Dedifferentiated amniotic fluid mesenchymal stem cell (primary cell): ENCODE measurements around the gene SLC2A11.
"Not testable (repeated sequence)": the region's sequence is repeated elsewhere in the genome, so short reads cannot be mapped to it uniquely, and the experiment has no call there.

Source experiments
- DNase-seq: peaks from one replicate; pipeline ENCODE4 v3.0.0-alpha.2; 2016; ENCODE audit errors: extremely low spot score

Gene SLC2A11

DNA sequence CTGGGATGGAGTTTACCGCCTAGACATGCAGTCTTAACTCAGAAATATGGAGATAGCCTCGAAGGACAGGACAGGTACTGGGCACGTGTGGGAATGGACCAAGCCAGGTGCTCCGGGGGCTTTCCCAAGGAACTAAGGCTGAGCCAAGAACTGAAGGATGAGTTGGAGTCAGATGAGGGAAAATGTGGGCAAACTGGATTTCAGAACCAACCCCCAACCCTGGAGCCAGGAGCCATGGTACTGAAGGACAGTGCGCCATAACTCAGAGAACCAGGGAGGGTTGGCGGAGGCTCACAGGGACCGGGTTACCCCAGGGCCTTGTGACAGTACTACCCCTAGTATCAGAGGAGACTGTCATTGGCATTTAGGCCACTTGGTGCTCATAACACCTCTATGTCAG lies 34.1 kb downstream of the SLC2A11 start:
- DNase-seq: no peak

DNA sequence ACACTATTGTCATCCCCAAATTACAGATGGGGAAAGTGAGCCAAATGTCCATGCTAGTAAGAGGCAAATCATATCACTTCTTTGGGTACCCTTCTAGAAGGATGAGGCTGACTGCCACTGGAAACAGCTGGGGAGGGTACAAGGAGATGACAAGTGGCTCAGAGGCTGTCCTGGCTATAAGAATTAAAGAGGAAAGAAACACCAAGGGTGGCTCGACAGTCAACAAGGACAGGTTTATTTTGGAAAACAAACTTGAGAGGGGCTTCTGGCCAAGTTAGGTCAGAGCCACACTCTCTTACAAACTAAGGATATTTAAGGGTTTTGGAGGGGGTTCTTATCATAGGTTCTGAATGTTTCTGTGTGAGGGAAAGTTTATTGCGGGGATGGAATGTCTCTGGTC lies 34.5 kb downstream of the SLC2A11 start:
- no peak for DNase-seq

DNA sequence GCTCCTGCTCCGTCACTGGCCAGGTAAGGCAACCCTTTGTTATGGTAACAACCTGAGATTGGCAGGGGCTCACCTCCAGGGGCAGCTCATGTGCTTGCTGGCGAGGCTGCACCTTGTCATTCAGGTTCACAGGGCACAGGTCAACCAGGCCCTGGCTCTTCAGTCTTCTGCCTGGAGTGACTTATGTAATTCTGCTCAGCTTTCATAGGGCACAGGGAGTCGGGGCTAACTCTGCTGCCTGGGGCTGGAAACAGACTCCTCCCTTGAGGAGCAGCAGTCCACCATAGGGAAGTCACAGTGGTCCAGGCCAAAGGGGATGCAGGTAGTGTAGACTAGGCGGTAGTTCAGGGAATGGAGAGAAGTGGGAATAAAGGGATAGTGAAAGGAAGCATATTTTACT lies 35.0 kb downstream of the SLC2A11 start:
- no peak for DNase-seq

DNA sequence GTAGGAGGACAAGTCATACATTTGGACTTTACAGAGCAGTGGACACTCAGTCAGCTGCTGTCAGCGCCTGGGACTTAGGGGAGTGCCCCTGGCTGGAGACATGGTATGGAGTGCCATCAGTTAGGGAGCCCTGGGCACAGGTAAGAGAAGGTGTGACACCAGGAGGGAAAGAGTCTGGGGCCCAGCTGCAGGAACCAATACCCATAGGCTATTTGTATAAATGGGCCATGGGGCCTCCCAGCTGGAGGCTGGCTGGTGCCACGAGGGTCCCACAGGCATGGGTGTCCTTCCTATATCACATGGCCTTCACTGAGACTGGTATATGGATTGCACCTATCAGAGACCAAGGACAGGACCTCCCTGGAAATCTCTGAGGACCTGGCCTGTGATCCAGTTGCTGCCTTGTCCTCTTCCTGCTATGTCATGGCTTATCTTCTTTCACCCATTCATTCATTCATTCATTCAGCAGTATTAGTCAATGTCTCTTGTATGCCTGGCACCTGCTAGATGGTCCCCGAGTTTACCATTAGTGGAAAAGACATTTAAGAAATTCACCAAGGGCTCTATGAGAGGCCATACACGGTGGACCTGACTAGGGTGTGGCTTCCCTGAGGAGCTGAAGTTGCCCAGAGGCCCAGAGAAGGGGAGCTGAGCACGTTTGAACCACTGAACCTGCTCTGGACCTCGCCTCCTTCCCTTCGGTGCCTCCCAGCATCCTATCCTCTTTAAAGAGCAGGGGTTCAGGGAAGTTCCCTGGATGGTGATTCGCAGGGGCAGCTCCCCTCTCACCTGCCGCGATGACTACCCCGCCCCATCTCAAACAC lies 35.7 kb downstream of the SLC2A11 start:
- no peak for DNase-seq

DNA sequence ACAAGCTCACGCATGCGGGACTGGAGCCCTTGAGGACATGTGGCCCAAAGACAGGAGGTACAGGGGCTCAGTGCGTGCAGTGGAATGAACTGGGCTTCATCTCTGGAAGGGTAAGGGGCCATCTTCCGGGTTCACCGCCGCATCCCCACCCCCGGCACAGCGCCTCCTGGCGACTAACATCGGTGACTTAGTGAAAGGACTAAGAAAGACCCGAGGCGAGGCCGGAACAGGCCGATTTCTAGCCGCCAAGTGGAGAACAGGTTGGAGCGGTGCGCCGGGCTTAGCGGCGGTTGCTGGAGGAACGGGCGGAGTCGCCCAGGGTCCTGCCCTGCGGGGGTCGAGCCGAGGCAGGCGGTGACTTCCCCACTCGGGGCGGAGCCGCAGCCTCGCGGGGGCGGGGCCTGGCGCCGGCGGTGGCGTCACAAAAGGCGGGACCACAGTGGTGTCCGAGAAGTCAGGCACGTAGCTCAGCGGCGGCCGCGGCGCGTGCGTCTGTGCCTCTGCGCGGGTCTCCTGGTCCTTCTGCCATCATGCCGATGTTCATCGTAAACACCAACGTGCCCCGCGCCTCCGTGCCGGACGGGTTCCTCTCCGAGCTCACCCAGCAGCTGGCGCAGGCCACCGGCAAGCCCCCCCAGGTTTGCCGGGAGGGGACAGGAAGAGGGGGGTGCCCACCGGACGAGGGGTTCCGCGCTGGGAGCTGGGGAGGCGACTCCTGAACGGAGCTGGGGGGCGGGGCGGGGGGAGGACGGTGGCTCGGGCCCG lies 36.5 kb downstream of the SLC2A11 start, which contains the start of gene MIF:
Gene MIF (plus strand): TSS at position 439 of the 765 bp plus-strand sequence. CDS start 92 bp downstream, at position 531.
- DNase-seq: peak; percentile 79

DNA sequence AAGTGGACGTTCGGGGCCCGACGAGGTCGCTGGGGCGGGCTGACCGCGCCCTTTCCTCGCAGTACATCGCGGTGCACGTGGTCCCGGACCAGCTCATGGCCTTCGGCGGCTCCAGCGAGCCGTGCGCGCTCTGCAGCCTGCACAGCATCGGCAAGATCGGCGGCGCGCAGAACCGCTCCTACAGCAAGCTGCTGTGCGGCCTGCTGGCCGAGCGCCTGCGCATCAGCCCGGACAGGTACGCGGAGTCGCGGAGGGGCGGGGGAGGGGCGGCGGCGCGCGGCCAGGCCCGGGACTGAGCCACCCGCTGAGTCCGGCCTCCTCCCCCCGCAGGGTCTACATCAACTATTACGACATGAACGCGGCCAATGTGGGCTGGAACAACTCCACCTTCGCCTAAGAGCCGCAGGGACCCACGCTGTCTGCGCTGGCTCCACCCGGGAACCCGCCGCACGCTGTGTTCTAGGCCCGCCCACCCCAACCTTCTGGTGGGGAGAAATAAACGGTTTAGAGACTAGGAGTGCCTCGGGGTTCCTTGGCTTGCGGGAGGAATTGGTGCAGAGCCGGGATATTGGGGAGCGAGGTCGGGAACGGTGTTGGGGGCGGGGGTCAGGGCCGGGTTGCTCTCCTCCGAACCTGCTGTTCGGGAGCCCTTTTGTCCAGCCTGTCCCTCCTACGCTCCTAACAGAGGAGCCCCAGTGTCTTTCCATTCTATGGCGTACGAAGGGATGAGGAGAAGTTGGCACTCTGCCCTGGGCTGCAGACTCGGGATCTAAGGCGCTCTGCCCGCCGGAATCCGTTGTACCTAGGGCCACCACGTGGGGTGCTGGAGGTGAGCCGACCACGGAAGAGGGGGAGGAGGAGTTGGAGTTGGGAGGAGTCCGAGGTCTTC lies 37.3 kb downstream of the SLC2A11 start:
- peak; percentile 24 for DNase-seq

DNA sequence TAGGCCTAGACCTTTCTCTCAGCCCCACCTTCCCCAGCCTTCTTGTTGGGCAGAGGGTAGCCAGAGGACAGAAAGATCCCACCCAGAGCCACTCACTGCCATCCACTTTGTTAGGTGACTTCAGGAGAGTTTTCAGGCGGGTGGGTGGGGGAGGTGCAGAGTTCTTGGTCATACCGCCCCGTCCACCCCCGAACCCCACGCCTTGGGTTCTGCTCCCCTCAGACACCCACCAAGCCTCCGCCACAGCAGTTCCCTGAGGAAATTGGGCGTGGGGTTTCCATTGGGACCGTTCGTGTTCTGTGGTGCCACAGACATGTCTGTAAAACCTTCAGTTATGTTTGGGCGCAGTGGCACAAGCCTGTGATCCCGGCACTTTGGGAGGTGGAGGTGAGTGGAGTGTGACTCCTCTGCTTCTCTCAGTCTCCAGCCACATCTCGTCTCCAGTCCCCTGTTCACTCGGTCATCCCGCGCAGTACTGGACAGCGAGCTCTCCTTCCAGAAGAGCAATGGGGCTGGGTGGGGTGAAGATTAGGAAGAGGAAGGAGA lies 38.0 kb downstream of the SLC2A11 start:
- no peak for DNase-seq

DNA sequence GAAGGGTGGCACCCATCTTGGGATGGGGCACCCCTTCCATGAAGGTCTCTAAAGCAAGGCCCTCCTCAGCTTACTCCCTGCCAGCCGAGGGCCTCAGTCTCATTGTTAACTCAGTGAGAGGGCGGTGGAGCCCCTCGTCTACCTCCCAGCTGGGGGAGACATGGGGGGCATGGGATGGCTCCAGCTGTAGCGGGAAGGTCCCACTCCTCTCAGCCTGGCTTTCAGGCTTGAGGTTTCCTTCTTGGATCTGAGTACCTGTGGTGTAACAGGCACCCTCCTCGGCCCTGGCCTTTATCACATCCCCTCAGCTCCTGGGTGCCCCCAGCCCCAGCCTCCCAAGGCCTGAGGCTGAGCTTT lies 38.5 kb downstream of the SLC2A11 start:
- no peak for DNase-seq

DNA sequence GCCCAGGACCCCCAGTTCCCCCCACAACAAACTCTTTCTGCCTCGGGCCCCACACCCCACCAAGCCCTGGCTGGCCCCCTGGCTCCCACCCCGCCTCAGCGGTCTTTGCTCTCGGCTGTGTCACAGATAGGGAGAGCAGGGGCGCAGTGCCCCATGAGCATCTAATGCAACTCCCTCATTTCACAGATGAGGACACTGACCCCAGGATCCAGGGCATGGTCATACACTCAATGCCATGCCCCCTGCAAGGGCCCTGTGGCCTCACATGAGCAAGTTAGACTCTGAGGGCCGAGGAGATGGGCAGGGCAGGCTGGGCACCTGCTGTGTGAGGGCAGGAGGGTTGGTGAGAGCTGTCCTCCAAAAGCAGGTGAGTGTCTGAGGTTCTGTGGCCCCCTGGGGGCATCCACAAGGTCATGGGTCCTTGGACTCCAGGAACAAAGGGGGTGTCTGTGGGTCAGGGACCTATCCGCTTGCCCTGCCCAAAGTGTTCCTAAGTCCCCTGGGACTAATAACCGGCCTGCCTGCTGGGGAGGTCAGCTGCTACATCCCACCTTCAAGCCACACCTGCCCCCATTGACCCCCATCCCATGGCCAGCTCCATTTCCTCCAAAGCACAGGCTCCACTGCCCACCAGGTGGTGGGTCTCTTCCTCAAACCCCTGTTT lies 39.0 kb downstream of the SLC2A11 start:
- DNase-seq: no peak

DNA sequence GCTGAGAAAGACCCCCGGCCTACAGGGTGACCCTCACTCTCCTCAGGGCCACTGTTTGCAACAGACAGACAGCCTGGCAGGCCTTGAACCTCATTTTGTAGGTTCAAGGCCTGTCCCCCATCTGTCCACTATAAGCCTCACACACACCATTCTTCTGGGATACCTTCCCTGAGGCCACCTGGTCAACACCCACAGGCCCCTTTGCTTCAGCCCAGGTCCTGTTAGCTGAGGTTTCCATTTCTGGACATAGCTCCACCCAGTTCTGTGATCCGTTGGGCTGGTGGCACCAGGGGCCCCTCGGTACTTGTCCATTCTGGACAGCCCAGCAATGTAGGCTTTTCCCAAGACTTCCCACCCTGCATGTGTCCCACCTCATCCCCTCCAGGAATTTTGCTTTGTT lies 39.6 kb downstream of the SLC2A11 start:
- DNase-seq: no peak

DNA sequence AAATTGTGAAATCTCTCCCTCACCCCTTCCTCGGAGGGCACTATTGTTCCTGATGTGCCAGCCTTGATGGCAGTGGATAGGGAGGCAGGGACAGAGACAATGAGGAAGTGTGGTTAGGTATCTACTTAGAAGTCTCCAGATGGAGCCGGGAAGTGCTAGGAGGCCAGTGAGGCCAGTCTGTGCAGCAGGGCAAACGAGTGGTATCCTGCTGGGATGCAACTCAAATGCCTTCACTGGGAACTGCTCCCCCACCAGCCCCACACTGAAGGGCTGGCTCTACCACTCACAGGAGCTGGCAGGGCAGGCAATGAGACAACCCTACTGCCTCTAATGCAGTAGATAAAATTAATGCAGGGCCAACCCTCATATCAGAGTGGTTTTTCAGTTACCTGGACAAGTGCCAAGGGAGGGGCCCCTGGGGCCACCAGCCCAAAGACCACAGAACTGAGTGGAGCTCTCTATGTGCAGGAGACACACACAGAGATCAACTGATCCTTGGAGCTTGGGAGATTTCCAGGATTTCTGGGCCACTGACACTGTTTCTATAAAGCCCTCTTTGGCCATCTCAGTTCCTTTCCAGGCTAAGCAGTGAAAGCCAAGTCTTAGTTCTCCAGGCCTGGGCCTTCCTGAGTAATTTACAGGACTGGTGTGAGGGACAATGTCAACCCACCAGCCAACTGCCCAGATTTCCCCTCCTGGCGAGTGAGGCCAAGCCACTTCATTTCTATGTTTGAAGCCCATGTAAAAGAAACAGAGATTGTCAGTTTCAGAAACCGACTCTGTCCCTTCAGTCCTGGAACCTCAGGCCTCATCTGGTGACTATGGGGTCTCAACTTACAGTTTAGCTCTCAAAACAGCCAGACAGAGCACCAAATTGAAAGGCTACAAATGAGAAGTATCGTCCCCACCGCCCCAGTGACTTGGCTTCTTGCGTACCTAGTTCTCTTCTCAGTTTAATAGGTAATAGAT lies 40.6 kb downstream of the SLC2A11 start:
- DNase-seq: no peak

DNA sequence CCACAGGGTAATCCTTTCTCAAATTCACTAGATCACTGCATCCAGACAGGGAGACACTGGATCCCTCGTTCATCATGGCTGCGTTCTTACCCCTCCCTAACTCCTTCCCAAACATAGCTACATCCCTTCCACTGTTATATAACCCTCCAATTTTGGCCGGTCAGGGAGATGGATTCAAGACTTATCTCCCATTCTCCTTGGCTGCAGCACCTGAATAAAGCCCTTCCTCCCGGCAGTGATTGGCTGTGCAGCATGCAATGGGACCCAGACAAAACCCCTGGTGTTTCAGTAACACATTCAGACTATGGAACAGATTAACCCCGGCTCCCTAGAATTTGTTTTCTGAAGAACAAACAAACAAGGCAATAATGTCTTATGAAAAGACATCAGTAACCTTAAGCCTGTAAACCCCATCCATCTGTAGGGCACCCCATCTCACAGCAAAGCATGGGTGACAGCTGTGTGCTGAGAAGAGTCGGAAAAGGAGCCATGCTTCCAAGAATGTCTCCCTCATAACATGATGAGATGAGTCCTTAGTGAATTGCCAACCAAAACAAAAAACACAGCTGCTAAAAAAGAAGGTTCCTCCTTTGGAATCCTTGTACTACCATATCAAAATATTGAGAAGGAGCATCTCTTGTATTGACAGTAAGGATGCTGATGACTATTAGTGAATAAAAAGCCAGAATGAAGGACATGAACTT lies 41.5 kb downstream of the SLC2A11 start:
- no peak for DNase-seq

DNA sequence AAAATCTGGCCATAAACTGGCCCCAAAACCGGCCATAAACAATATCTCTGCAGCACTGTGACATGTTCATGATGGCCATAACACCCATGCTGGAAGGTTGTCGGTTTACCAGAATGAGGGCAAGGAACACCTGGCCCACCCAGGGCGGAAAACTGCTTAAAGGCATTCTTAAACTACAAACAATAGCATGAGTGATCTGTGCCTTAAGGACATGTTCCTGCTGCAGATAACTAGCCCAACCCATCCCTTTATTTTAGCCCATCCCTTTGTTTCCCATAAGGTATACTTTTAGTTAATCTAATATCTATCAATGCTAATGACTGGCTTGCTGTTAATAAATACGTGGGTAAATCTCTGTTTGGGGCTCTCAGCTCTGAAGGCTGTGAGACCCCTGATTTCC lies 42.6 kb downstream of the SLC2A11 start:
- not testable (repeated sequence) for DNase-seq

DNA sequence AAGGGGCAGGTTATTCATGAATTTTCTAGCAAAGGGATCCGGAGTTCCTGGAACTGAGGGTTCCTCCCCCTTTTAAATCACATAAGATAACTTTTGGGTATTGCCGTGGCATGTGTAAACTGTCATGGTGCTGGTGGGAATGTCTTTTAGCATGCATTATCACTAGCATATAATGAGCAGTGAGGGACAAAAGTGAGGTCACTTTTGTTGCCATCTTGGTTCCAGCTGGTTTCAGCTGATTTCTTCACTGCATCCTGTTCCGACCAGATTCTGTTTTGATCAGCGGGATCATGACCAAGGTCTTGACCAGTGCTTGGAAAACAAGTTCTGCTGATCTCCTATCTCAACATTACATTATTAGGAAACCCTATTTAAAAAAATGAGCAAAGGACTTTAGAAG lies 43.9 kb downstream of the SLC2A11 start:
- DNase-seq: no peak

DNA sequence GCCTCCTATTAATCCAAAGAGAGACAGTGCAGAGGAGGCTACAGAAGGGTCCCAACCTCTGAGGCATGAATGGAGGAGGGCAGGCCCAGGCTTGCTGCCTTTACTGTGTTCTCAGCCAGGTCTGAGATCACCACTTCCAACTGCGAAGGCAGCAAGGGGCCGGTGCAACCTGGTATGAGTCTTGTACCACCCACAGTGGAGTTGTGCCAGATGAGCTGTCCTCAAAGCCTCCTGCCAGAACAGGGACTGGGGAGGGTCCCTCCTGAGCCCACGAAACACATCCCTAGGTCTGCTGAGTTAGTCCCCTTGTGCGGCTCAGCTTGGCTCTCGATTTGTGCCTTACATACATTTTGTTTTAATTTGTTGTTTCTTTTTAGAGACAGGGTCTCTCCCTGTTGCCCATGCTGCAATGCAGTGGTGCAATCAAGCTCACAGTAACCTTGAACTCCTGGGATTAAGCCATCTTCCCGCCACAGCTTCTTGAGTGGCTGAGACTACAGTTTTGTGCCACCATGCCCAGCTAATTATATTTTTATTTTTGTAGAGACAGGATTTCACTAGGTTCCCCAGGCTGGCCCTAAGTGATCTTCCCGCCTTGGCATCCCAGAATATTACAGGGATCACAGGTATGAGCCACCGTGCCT lies 45.8 kb downstream of the SLC2A11 start:
- no peak for DNase-seq

DNA sequence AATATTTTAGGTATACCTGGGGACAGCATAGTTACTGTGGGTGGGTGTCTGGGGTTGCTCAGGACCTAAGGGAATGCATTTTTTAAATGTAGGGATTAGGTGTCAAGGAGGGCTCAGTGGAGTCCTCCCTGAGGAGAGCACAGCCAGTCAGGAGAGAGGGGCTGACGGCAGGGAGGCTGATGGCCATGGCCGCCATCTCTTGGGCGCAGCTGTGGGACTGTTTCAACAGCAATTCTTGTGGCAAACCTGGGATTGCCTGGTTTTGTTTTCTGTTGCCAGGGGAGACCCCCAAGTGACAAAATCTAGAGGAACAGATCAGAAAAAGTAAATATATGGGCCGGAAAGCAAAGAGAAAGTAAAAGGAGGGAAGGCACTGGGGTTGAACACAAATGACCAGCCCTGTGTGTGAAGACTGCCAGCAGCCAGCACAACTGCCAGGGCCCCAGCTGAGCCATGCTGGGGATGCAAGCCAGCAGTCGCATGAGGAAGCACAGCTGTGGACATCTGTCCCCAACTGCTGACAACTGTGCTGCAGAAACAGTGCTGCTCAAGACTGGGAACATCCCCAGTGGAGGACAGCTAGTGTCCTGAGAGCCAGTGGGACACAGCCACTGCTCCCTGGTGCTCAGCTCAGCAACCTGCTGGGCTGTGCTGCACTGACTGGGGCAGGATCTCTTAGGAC lies 47.0 kb downstream of the SLC2A11 start:
- no peak for DNase-seq

DNA sequence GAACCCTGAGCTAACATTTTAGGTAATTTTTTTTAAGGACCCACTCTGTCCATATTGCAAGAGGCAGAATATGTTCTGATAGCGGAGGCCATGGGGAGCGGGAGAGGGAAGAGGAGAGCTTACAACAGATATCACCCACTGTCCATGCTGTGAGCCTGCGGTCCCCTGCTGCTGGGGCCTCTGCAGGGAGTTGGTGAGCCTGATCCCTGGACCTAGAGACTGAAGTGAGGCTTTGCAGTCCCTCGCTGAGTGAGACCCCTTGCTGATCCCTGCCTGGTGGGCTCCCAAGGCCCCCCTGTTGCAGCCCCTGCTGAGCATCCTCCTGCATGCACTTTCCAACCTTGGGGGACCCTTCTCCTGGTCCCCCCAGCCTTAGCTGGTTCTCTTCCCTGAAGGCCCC lies 49.0 kb downstream of the SLC2A11 start:
- DNase-seq: no peak

DNA sequence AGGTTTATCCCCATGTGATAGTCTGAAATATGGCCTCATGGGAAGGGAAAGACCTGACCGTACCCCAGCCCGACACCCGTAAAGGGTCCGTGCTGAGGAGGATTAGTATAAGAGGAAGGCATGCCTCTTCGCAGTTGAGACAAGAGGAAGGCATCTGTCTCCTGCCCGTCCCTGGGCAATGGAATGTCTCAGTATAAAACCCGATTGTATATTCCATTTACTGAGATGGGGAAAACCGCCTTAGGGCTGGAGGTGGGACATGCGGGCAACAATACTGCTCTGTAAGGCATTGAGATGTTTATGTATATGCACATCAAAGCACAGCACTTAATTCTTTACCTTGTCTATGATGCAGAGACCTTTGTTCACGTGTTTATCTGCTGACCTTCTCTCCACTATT lies 49.7 kb downstream of the SLC2A11 start:
- not testable (repeated sequence) for DNase-seq
